Kidney epithelial cell (primary cell): ENCODE measurements around the gene LACRT. TPM values are rescaled to one million over a fixed set of nuclear protein-coding genes. Genes with fewer than 3 reads are reported as not detected.

Source experiments
- DNase-seq: peaks from one replicate; pipeline ENCODE4 v3.0.0-alpha.2; 2010; ENCODE audit warnings: low read depth
- H3K27me3 ChIP-seq: 2 replicates; pipeline ENCODE4 v1.6.0; 2011; ENCODE audit warnings: low read length; ENCODE audit not compliant: control insufficient read depth, insufficient read depth
- H3K36me3 ChIP-seq: 2 replicates; pipeline ENCODE4 v1.5.1; 2011; ENCODE audit warnings: low read length; ENCODE audit not compliant: control insufficient read depth, insufficient read depth
- H3K4me3 ChIP-seq: 2 replicates; pipeline ENCODE4 v1.5.1; 2011; ENCODE audit warnings: low read depth, mild to moderate bottlenecking, control low read depth, low read length
- CTCF ChIP-seq: IDR thresholded peaks from 2 replicates; pipeline ENCODE4 v1.5.1; 2011; ENCODE audit warnings: mild to moderate bottlenecking, moderate library complexity, low read length, control low read depth, inconsistent platforms; ENCODE audit not compliant: insufficient read depth, poor library complexity, severe bottlenecking
- total RNA-seq: library from RNA; depleted of rRNA; stranded (reverse); fragments of >200 nt; gene quantifications from 2 replicates; pipeline ENCODE4 v1.2.3, GENCODE V29; 2015

Gene LACRT
- total RNA-seq, 1 donor from 2014 or later = not detected

- peaks cover 2% of the 10 kb centered on the region for H3K27me3 ChIP-seq
These were observed 9.1 kb downstream of the LACRT start for GRCh38 chr12:54625598-54625997.

DNA sequence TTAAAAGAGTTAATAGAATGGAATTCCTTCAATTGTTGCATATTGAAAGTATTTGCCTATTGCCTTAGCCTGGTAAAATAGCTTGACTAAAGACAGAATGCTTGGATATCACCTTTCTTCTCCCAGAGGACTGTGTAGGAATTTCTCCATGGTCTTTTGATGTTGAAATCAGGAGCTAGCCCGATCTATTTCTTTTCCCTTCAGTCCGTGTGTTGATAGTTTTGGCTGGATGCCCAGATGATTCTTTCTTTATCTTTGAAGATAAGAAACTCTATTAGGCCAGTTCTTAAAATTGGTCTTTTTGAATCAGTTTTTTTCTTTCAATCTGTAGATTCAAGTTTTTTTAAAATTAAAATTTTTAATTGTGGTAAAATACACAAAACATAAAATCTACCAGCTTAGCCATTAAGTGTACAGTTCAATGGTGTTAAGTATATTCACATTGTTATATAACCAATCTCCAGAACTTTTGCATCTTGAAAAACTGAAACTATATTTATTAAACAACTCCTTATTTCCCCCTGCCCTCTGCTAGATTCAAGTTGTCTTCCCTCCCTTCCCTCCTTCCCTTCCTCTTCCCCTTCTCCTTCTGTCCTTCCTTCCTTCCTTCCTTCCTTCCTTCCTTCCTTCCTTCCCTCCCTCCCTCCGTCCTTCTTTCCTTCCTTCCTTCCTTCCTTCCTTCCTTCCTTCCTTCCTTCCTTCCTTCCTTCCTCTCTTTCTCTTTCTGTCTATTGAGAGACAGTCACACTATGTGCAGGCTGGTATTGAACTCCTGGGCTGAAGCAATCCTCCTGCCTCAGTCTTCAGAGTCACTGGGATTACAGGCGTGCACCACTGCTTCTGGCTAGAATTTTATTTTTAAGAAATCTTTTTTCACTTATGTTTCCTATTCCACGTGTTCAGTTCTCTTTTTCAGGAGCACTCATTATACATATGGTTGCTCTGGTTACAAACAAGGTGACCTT is 10.1 kb downstream of the LACRT start:
- Histone ChIP-seq H3K4me3 (no peak overlapping the region), H3K36me3 (no peaks in the 10 kb centered on the region), H3K27me3 (peaks cover 2% of the 10 kb centered on the region)
- TF ChIP-seq CTCF = no peak
- DNase-seq = no peak

More at GRCh38 chr12:54625598-54625997, 9.1 kb downstream of the LACRT start:
- no peak for TF ChIP-seq CTCF
- Histone ChIP-seq H3K4me3 (no peak overlapping the region), H3K36me3 (no peaks in the 10 kb centered on the region)
- DNase-seq = no peak

DNA sequence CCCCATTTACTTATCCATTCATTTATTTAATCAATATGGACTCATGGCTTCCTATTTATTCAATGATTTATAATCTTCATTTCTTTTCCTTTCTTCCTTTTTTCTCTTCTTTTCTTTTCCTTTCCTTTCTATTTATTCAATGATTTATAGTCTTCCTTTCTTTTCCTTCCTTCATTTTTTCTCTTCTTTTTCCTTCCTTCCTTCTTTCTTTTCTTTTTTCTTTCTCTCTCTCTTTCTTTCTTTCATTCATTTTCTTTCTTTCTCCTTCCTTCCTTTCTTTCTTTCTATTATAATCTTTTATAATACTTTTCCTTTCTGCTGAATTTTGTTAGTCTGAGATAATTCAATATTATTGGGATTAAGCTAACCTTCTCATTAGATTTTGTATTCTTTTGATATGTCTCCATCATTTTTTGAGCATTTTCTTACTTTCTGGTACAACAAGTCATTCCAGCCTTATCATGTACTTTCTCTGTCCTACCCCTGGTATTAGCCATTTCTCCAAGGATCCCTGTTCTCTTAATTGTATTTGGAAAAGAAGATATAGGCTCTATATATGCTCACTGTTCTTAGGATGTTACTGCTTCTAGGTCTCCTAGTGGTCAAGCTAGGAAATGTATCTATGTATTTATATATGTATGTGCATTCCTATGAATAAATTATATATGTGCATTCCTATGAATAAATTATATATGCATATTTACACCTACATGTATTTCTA is 12.1 kb downstream of the LACRT start:
- DNase-seq = no peak
- Histone ChIP-seq H3K27me3 (peaks cover 2% of the 10 kb centered on the region), H3K36me3 (no peaks in the 10 kb centered on the region), H3K4me3 (no peak overlapping the region)
- no peak for TF ChIP-seq CTCF

DNA sequence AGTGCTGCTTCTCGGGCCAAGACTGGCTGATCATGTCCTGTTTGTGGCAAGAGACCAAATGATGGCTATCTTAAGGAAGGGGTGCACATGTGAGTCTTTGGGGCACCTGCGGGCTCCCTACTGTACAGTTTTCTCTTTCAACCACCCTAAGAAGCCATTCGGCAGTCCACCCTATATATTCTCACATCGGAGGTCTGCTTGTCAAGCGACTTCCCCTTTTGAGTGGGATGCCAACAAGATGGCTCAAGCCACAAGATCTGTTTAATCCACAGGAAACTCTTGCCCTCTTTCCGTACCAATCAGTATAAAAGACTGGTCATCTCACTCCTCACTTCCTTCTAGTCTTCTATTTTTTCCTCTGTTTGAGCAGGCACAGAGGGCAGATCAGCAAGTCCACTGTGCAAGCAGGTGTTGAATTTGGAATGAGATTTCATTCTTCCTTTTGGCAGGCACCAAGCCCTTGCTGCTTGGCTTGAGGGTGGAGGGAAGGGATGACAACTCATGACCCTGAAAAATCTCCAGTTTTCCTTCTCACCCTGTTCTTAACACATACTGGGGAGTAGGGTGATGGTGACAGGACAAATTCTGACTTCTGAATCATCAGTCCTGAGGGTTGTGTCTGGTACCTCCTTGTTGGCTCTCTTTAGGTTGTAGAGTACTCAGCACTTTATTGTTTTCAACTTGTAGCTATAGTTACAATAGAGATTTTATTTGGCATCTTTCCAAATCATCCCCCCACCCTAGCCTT is 17.6 kb downstream of the LACRT start:
- no peaks in the 10 kb centered on the region for H3K36me3 ChIP-seq
- H3K4me3 ChIP-seq = no peak overlapping the region
- no peaks in the 10 kb centered on the region for H3K27me3 ChIP-seq
- no peak for TF ChIP-seq CTCF
- no peak for DNase-seq

DNA sequence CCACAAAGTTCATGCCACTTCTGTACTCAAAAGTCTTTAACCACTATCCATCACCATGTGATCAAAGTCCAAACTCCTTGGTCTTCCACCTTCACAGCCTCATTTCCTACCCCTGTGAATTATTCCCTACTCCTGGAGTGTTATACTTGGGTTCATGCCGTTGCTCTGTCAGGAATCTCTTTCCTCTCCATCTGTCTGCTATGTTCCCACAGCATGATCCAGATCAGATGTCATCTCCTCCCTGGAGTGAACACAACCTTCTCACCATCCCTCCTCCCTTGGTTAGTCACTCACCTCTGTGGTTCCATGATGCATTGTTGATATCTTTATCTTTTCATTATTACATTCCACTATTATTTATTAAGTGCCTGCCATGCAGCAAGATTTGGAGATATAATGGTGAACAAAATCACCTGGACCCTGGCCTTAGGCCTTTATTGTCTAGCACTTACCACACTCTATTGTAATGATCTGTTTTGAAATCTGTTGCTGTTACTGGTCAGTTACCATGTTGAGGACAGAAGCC is 22.4 kb downstream of the LACRT start:
- H3K27me3 ChIP-seq = peaks cover 8% of the 10 kb centered on the region
- no peak for DNase-seq
- TF ChIP-seq CTCF = no peak

More for the DNA sequence above, 22.4 kb downstream of the LACRT start:
- H3K4me3 ChIP-seq = no peak overlapping the region
- no peaks in the 10 kb centered on the region for H3K36me3 ChIP-seq
